Astrocyte (in vitro differentiated cells and primary cell): ENCODE results near the gene OXER1. TPM values are rescaled to one million over a fixed set of nuclear protein-coding genes. Genes with fewer than 3 reads are reported as not detected.
"Not testable (repeated sequence)": the region's sequence is repeated elsewhere in the genome, so short reads cannot be mapped to it uniquely, and the experiment has no call there.

Experiments used
- DNase-seq: peaks from one replicate; pipeline ENCODE4 v3.0.0-alpha.2; 2010; ENCODE audit warnings: low read depth
- FAIRE-seq: peaks from 2 replicates; lab custom pipeline; 2011; peaks lifted over from hg19 to GRCh38; lab: Jason Lieb, UNC
- H2AFZ ChIP-seq: 2 replicates; pipeline ENCODE4 v1.6.0; 2012; ENCODE audit warnings: low read depth, low read length, inconsistent platforms
- H3K27ac ChIP-seq: 2 replicates; pipeline ENCODE4 v1.5.1; 2011; ENCODE audit warnings: low read depth, low read length, inconsistent platforms
- H3K27me3 ChIP-seq: 2 replicates; pipeline ENCODE4 v1.6.0; 2011; ENCODE audit warnings: low read length, inconsistent platforms; ENCODE audit not compliant: insufficient read depth
- H3K36me3 ChIP-seq: 2 replicates; pipeline ENCODE4 v1.5.1; 2011; ENCODE audit warnings: low read length, inconsistent platforms; ENCODE audit not compliant: insufficient read depth
- H3K4me1 ChIP-seq: 2 replicates; pipeline ENCODE4 v1.5.1; 2011; ENCODE audit warnings: low read length, inconsistent platforms; ENCODE audit not compliant: insufficient read depth
- H3K4me2 ChIP-seq: 2 replicates; pipeline ENCODE4 v1.6.0; 2012; ENCODE audit warnings: low read length, inconsistent platforms
- H3K4me3 ChIP-seq: 2 replicates; pipeline ENCODE4 v1.5.1; 2011; ENCODE audit warnings: low read depth, mild to moderate bottlenecking, low read length, inconsistent platforms; ENCODE audit not compliant: insufficient read depth
- H3K79me2 ChIP-seq: 2 replicates; pipeline ENCODE4 v1.6.0; 2012; ENCODE audit warnings: mild to moderate bottlenecking, low read length, inconsistent platforms; ENCODE audit not compliant: insufficient read depth
- H3K9ac ChIP-seq: 2 replicates; pipeline ENCODE4 v1.6.0; 2012; ENCODE audit warnings: mild to moderate bottlenecking, low read length, inconsistent platforms
- H3K9me3 ChIP-seq: 2 replicates; pipeline ENCODE4 v1.5.1; 2012; ENCODE audit warnings: low read depth, mild to moderate bottlenecking, low read length, inconsistent platforms; ENCODE audit not compliant: insufficient read depth
- H4K20me1 ChIP-seq: 2 replicates; pipeline ENCODE4 v1.6.0; 2012; ENCODE audit warnings: low read length, inconsistent platforms; ENCODE audit not compliant: insufficient read depth
- H3K27ac Mint-ChIP-seq: one replicate; pipeline ENCODE4 v1.8.0; 2021; ENCODE audit warnings: mild to moderate bottlenecking, mixed read lengths; ENCODE audit not compliant: unreplicated experiment
- H3K27me3 Mint-ChIP-seq: one replicate; pipeline ENCODE4 v1.8.0; 2021; ENCODE audit warnings: low read depth, mixed read lengths; ENCODE audit not compliant: unreplicated experiment
- H3K36me3 Mint-ChIP-seq: one replicate; pipeline ENCODE4 v1.8.0; 2021; ENCODE audit warnings: low read depth, mixed read lengths; ENCODE audit not compliant: unreplicated experiment
- H3K4me1 Mint-ChIP-seq: one replicate; pipeline ENCODE4 v1.8.0; 2021; ENCODE audit warnings: low read depth, mixed read lengths; ENCODE audit not compliant: unreplicated experiment
- H3K4me3 Mint-ChIP-seq: one replicate; pipeline ENCODE4 v1.8.0; 2021; ENCODE audit warnings: mild to moderate bottlenecking, moderate library complexity, mixed read lengths; ENCODE audit not compliant: unreplicated experiment
- H3K9me3 Mint-ChIP-seq: one replicate; pipeline ENCODE4 v1.8.0; 2021; ENCODE audit warnings: mild to moderate bottlenecking, mixed read lengths; ENCODE audit not compliant: unreplicated experiment
- CTCF ChIP-seq: IDR thresholded peaks from 2 replicates; pipeline ENCODE4 v1.5.1; 2011; ENCODE audit warnings: low read depth, mild to moderate bottlenecking, inconsistent platforms, low read length, moderate library complexity; ENCODE audit not compliant: insufficient read depth
- EZH2 ChIP-seq: IDR thresholded peaks from 2 replicates; pipeline ENCODE4 v1.6.1; 2012; ENCODE audit warnings: mild to moderate bottlenecking, low read length, inconsistent platforms; ENCODE audit not compliant: insufficient read depth
- total RNA-seq: library from RNA; stranded (reverse); gene quantifications from 2 replicates; pipeline ENCODE4 v1.2.1, GENCODE V29; 2021

The OXER1 gene
- total RNA-seq, 1 donor from 2014 or later, result 0.39 TPM

GRCh38 chr2:42733852-42734251, 30.1 kb downstream of the OXER1 start:
- TF ChIP-seq EZH2 (no peak), CTCF (no peak)
- H3K36me3 ChIP-seq, result no peaks in the 10 kb centered on the region
- H4K20me1 ChIP-seq, result no peaks in the 10 kb centered on the region
- Mint-ChIP-seq H3K4me3 (no peak overlapping the region), H3K27me3 (no peaks in the 10 kb centered on the region), H3K9me3 (peaks cover 10% of the 10 kb centered on the region), H3K36me3 (peaks cover 45% of the 10 kb centered on the region), H3K27ac (no peak overlapping the region), H3K4me1 (no peaks in the 10 kb centered on the region)
- DNase-seq (no peak), FAIRE-seq (no peak)
- H3K4me2 ChIP-seq, result no peak overlapping the region
- H3K27ac ChIP-seq, result no peak overlapping the region
- no peak overlapping the region for H2AFZ ChIP-seq
- H3K9ac ChIP-seq, result no peak overlapping the region
- H3K4me1 ChIP-seq, result no peaks in the 10 kb centered on the region
- peaks cover 6% of the 10 kb centered on the region for H3K9me3 ChIP-seq
- no peak overlapping the region for H3K4me3 ChIP-seq
- H3K27me3 ChIP-seq, result no peaks in the 10 kb centered on the region
- H3K79me2 ChIP-seq, result no peaks in the 10 kb centered on the region

- not testable (repeated sequence) for H3K4me3 ChIP-seq, H3K9ac ChIP-seq, FAIRE-seq, H3K27me3 ChIP-seq, H3K4me1 Mint-ChIP-seq, H3K79me2 ChIP-seq, DNase-seq, H3K9me3 Mint-ChIP-seq, H4K20me1 ChIP-seq, H3K27ac Mint-ChIP-seq, H3K9me3 ChIP-seq, H3K27ac ChIP-seq, H2AFZ ChIP-seq, H3K27me3 Mint-ChIP-seq, H3K4me3 Mint-ChIP-seq, H3K4me2 ChIP-seq, H3K4me1 ChIP-seq, H3K36me3 ChIP-seq
- peaks cover 37% of the 10 kb centered on the region for H3K36me3 Mint-ChIP-seq
Measured at GRCh38 chr2:42731316-42731715, 32.6 kb downstream of the OXER1 start.

GRCh38 chr2:42726680-42727079, 37.3 kb downstream of the OXER1 start:
- H3K9ac ChIP-seq, result no peak overlapping the region
- H3K27ac ChIP-seq, result no peak overlapping the region
- TF ChIP-seq CTCF, result no peak
- no peak for TF ChIP-seq EZH2
- H3K4me2 ChIP-seq, result no peak overlapping the region
- FAIRE-seq (no peak), DNase-seq (no peak)
- no peaks in the 10 kb centered on the region for H4K20me1 ChIP-seq
- peaks cover 3% of the 10 kb centered on the region for H3K4me1 ChIP-seq
- Mint-ChIP-seq H3K27me3 (no peaks in the 10 kb centered on the region), H3K36me3 (peaks cover 15% of the 10 kb centered on the region), H3K27ac (no peak overlapping the region), H3K4me3 (no peak overlapping the region), H3K9me3 (peaks cover 1% of the 10 kb centered on the region), H3K4me1 (peaks cover 19% of the 10 kb centered on the region)
- H3K4me3 ChIP-seq, result no peak overlapping the region
- no peaks in the 10 kb centered on the region for H3K79me2 ChIP-seq
- H2AFZ ChIP-seq, result no peak overlapping the region
- H3K9me3 ChIP-seq, result no peaks in the 10 kb centered on the region
- H3K27me3 ChIP-seq, result no peaks in the 10 kb centered on the region
- no peaks in the 10 kb centered on the region for H3K36me3 ChIP-seq
